ENCODE results near the gene EHMT1.

EHMT1 gene

GRCh38 chr9:137618105-137619067 is at the start of gene EHMT1:
TSS of gene EHMT1 (plus strand) at chr9:137619005. CDS start at chr9:137619029, 24 bp downstream.
- no peaks in the 10 kb centered on the region for H3K9me3 Mint-ChIP-seq
- H3K4me3 Mint-ChIP-seq = peak within 1 kb of the TSS; percentile 90 to 93 (median 92)
- H3K4me1 Mint-ChIP-seq = peaks cover 36% of the 10 kb centered on the region
- TF ChIP-seq, protein P1, sequence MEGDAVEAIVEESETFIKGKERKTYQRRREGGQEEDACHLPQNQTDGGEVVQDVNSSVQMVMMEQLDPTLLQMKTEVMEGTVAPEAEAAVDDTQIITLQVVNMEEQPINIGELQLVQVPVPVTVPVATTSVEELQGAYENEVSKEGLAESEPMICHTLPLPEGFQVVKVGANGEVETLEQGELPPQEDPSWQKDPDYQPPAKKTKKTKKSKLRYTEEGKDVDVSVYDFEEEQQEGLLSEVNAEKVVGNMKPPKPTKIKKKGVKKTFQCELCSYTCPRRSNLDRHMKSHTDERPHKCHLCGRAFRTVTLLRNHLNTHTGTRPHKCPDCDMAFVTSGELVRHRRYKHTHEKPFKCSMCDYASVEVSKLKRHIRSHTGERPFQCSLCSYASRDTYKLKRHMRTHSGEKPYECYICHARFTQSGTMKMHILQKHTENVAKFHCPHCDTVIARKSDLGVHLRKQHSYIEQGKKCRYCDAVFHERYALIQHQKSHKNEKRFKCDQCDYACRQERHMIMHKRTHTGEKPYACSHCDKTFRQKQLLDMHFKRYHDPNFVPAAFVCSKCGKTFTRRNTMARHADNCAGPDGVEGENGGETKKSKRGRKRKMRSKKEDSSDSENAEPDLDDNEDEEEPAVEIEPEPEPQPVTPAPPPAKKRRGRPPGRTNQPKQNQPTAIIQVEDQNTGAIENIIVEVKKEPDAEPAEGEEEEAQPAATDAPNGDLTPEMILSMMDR (IDR thresholded peaks at IDR 0.05; ENCODE audit: unreplicated experiment in 3 of 3) = no peak
- peak within 1 kb of the TSS; percentile 84 to 95 (median 92) for H3K27ac Mint-ChIP-seq
- no peaks in the 10 kb centered on the region for H3K27me3 Mint-ChIP-seq (ENCODE audit: low read depth)
- peaks cover 3% of the 10 kb centered on the region for H3K36me3 Mint-ChIP-seq (ENCODE audit: low read depth)

DNA sequence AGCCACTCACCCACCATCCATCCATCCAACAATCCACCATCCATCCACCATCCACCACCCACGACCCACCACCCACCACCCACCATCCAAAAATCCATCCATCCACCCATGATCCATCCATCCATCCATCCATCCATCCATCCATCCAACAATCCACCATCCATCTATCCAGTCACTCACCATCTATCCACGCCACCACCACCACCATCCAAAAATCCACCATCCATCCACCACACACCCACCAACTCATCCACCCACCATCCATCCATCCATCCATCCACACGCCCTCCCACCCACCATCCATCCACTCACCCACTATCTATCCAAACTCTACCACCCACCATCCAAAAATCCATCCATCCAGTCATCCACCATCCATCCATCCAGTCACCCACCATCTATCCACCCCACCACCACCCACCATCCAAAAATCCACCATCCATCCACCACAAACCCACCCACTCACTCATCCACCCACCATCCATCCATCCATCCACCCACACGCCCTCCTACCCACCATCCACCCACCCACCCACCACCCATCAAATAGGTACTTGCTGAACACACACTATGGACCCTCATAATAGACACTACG is 49.1 kb upstream of the EHMT1 start:
- Mint-ChIP-seq H3K9me3 (no peaks in the 10 kb centered on the region), H3K4me1 (no peaks in the 10 kb centered on the region), H3K27ac (no peak overlapping the region), H3K4me3 (no peak overlapping the region), H3K27me3 (ENCODE audit: low read depth) (no peaks in the 10 kb centered on the region), H3K36me3 (ENCODE audit: low read depth) (peaks cover 33% of the 10 kb centered on the region)
- TF ChIP-seq, protein P1 (IDR thresholded peaks at IDR 0.05; ENCODE audit: unreplicated experiment in 3 of 3) = no peak

GRCh38 chr9:137570566-137570965 is 48.2 kb upstream of the EHMT1 start:
- TF ChIP-seq, protein P1 (IDR thresholded peaks at IDR 0.05; ENCODE audit: unreplicated experiment in 3 of 3) = no peak
- H3K27ac Mint-ChIP-seq = no peak overlapping the region
- peaks cover 41% of the 10 kb centered on the region for H3K36me3 Mint-ChIP-seq (ENCODE audit: low read depth)
- no peaks in the 10 kb centered on the region for H3K27me3 Mint-ChIP-seq (ENCODE audit: low read depth)
- H3K9me3 Mint-ChIP-seq = no peaks in the 10 kb centered on the region
- no peak overlapping the region for H3K4me3 Mint-ChIP-seq
- peaks cover 1% of the 10 kb centered on the region for H3K4me1 Mint-ChIP-seq

DNA sequence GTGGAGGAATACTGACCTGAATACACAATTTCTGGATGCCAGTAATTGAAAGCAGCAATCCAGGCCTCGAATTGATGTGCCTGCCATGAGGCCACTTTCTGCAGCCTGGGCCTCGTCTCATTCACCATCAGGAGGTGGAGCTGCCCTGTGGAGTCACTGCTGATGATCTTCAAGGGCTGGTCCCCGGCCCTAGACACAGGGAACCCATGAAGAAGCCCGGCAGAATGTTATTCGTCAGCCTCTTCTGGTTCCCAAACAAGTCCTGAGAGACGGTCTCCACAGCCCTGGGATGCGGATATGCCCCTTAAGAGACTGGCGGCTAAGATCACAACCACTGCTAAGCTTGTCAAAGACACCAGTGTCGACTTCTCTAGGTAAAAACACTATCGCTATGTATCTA is 44.6 kb upstream of the EHMT1 start:
- H3K4me3 Mint-ChIP-seq = no peak overlapping the region
- peaks cover 43% of the 10 kb centered on the region for H3K36me3 Mint-ChIP-seq (ENCODE audit: low read depth)
- no peak overlapping the region for H3K27ac Mint-ChIP-seq
- H3K9me3 Mint-ChIP-seq = no peaks in the 10 kb centered on the region
- TF ChIP-seq, protein P1 (IDR thresholded peaks at IDR 0.05; ENCODE audit: unreplicated experiment in 3 of 3) = no peak
- H3K4me1 Mint-ChIP-seq = peaks cover 18% of the 10 kb centered on the region
- H3K27me3 Mint-ChIP-seq (ENCODE audit: low read depth) = no peaks in the 10 kb centered on the region

- no peak overlapping the region for H3K27ac Mint-ChIP-seq
- peaks cover 40% of the 10 kb centered on the region for H3K36me3 Mint-ChIP-seq (ENCODE audit: low read depth)
- TF ChIP-seq, protein P1 (IDR thresholded peaks at IDR 0.05; ENCODE audit: unreplicated experiment in 3 of 3) = no peak
- H3K4me3 Mint-ChIP-seq = peak overlapping the region in 2 of 3 experiments; percentile 30 to 68
- no peaks in the 10 kb centered on the region for H3K27me3 Mint-ChIP-seq (ENCODE audit: low read depth)
- H3K4me1 Mint-ChIP-seq = peaks cover 18% of the 10 kb centered on the region
- H3K9me3 Mint-ChIP-seq = no peaks in the 10 kb centered on the region
Measured at GRCh38 chr9:137575364-137575715, 43.5 kb upstream of the EHMT1 start.
